SJCRH30 (cell line): ENCODE measurements around the gene FBXO10. TPM values are rescaled to one million over a fixed set of nuclear protein-coding genes. Genes with fewer than 3 reads are reported as not detected.

ENCODE experiments used
- DNase-seq, 2 experiments: peaks; one replicate each; pipeline ENCODE4 v3.0.0-alpha.2; 2015 to 2020
- H3K27ac ChIP-seq: fragments of 250-450 bp; sonication (Bioruptor Pico); 2 replicates; pipeline ENCODE4 v1.5.1; 2020; ENCODE audit warnings: mild to moderate bottlenecking, moderate library complexity
- H3K27me3 ChIP-seq: fragments of 250-450 bp; sonication (Bioruptor Pico); 2 replicates; pipeline ENCODE4 v1.5.1; 2020; ENCODE audit warnings: mild to moderate bottlenecking, moderate library complexity
- H3K36me3 ChIP-seq: fragments of 250-450 bp; sonication (Bioruptor Pico); 2 replicates; pipeline ENCODE4 v1.5.1; 2020; ENCODE audit warnings: mild to moderate bottlenecking, moderate library complexity
- H3K4me1 ChIP-seq: fragments of 250-450 bp; sonication (Bioruptor Pico); 2 replicates; pipeline ENCODE4 v1.5.1; 2020; ENCODE audit warnings: mild to moderate bottlenecking, moderate library complexity
- H3K4me3 ChIP-seq: fragments of 250-450 bp; sonication (Bioruptor Pico); 2 replicates; pipeline ENCODE4 v1.5.1; 2020; ENCODE audit warnings: mild to moderate bottlenecking, moderate library complexity
- H3K9me3 ChIP-seq: fragments of 250-450 bp; sonication (Bioruptor Pico); replicated peaks from 2 replicates; pipeline ENCODE4 v1.5.1; 2020; ENCODE audit warnings: mild to moderate bottlenecking, moderate library complexity
- total RNA-seq: library from RNA; depleted of rRNA; stranded (reverse); fragments of >200 nt; shearing (Covaris generic); gene quantifications from 2 replicates; pipeline ENCODE4 v1.2.3, GENCODE V29; 2014

The FBXO10 gene
- total RNA-seq, 1 experiment from 2014 or later = 31.3 TPM

GRCh38 chr9:37574241-37574721 is 1.9 kb downstream of the FBXO10 start:
- H3K27ac ChIP-seq = peak overlapping the region; percentile 88
- no peaks in the 10 kb centered on the region for H3K27me3 ChIP-seq
- peaks cover 27% of the 10 kb centered on the region for H3K4me1 ChIP-seq
- H3K4me3 ChIP-seq = peak overlapping the region; percentile 87
- DNase-seq = peak; percentile 66 to 84
- H3K9me3 ChIP-seq = no peaks in the 10 kb centered on the region
- peaks cover 12% of the 10 kb centered on the region; the same call in 1 of the 2 replicates for H3K36me3 ChIP-seq

GRCh38 chr9:37571282-37571681 is 4.9 kb downstream of the FBXO10 start:
- Histone ChIP-seq H3K4me3 (no peak overlapping the region), H3K36me3 (peaks cover 25% of the 10 kb centered on the region), H3K4me1 (peaks cover 19% of the 10 kb centered on the region), H3K27me3 (no peaks in the 10 kb centered on the region), H3K9me3 (no peaks in the 10 kb centered on the region), H3K27ac (no peak overlapping the region)
- peak in 1 of 2 experiments; percentile 45 for DNase-seq

DNA sequence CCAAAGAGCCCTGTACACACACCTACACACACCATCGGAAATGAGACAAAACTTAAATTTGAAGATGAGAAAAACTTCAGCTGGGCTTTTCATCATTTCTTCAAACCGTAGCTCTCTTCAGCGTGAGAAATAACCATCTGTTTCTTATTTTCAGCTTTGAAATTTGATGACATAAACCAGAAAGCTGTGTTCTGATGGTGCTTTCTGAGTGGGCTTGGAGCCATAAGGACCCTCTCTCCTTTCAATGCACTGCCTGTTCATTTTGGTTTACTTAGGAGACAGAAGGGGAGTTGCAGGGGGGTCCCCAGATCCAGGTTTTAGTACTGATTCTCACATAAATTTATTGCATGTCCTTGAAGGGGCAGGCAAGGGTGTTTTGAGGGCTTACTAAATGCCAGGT is 9.5 kb downstream of the FBXO10 start:
- no peaks in the 10 kb centered on the region for H3K27me3 ChIP-seq
- H3K36me3 ChIP-seq = peaks cover 41% of the 10 kb centered on the region
- DNase-seq = no peak
- peaks cover 2% of the 10 kb centered on the region for H3K9me3 ChIP-seq
- H3K27ac ChIP-seq = no peak overlapping the region
- no peak overlapping the region for H3K4me3 ChIP-seq
- H3K4me1 ChIP-seq = 0 out of 2 replicates have a peak, but pooled peaks cover 2% of the 10 kb centered on the region

DNA sequence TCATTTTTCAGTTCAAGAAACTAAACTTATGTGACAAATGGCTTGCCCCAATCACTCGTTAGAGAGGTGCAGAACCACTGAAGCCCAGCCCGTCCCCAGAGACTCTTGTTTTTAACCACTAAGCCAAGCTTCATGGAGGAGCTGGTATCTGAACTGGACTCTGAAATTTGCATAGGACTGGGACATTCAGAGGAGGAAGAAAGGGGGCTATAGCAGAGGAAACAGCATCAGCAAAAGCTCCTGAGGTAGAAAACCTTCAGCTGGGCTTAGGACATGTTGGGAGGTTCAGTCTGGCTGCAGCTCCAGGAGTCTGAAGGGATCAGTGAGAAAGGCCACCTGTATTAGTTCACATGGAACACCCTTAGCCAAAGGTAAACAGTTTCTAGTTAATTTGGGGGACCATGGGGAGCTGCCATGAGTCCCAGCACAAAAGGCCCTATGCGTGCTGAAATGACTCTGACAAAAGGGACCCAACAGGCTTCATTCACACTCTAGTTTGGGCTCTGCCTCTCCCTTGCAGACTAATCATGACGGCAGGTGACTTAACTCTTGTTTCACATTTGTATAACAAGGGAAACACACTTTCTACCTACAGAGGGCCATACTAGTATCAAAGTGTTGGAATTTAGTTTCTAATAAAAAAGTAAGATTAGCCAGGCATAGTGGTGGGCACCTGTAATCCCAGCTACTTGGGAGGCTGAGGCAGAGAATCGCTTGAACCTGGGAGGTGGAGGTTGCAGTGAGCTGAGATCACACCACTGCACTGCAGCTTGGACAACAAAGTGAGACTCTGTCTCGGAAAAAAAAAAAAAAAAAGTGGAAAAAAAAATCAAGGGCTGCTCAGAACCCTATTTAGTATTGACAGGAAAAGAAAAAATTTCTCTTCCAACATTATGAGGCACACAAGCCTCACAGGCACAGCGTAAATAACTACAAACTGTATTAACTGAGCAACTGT is 10.2 kb downstream of the FBXO10 start:
- Histone ChIP-seq H3K27me3 (no peaks in the 10 kb centered on the region), H3K9me3 (peaks cover 2% of the 10 kb centered on the region), H3K36me3 (peaks cover 46% of the 10 kb centered on the region), H3K4me3 (no peak overlapping the region), H3K4me1 (no peaks in the 10 kb centered on the region), H3K27ac (no peak overlapping the region)
- no peak for DNase-seq

- Histone ChIP-seq H3K4me1 (no peaks in the 10 kb centered on the region), H3K4me3 (no peak overlapping the region), H3K36me3 (peaks cover 41% of the 10 kb centered on the region), H3K9me3 (peaks cover 2% of the 10 kb centered on the region), H3K27ac (no peak overlapping the region), H3K27me3 (no peaks in the 10 kb centered on the region)
- no peak for DNase-seq
Observed at GRCh38 chr9:37564916-37565315, 11.3 kb downstream of the FBXO10 start.

GRCh38 chr9:37563806-37564513 is 12.2 kb downstream of the FBXO10 start:
- Histone ChIP-seq H3K27ac (no peak overlapping the region), H3K4me1 (no peaks in the 10 kb centered on the region), H3K36me3 (peaks cover 47% of the 10 kb centered on the region), H3K27me3 (no peaks in the 10 kb centered on the region), H3K4me3 (no peak overlapping the region), H3K9me3 (peaks cover 2% of the 10 kb centered on the region)
- DNase-seq = no peak

GRCh38 chr9:37562826-37563225 is 13.4 kb downstream of the FBXO10 start:
- H3K4me3 ChIP-seq = no peak overlapping the region
- H3K36me3 ChIP-seq = peaks cover 37% of the 10 kb centered on the region
- H3K4me1 ChIP-seq = no peaks in the 10 kb centered on the region

GRCh38 chr9:37561682-37562081 is 14.5 kb downstream of the FBXO10 start:
- H3K36me3 ChIP-seq = peaks cover 36% of the 10 kb centered on the region
- no peaks in the 10 kb centered on the region for H3K4me1 ChIP-seq
- H3K4me3 ChIP-seq = no peak overlapping the region
- peaks cover 2% of the 10 kb centered on the region for H3K9me3 ChIP-seq
- DNase-seq = no peak
- H3K27me3 ChIP-seq = no peaks in the 10 kb centered on the region
- no peak overlapping the region for H3K27ac ChIP-seq

More at GRCh38 chr9:37562826-37563225, 13.4 kb downstream of the FBXO10 start:
- H3K27me3 ChIP-seq = no peaks in the 10 kb centered on the region
- H3K9me3 ChIP-seq = peaks cover 2% of the 10 kb centered on the region
- H3K27ac ChIP-seq = no peak overlapping the region
- DNase-seq = no peak

DNA sequence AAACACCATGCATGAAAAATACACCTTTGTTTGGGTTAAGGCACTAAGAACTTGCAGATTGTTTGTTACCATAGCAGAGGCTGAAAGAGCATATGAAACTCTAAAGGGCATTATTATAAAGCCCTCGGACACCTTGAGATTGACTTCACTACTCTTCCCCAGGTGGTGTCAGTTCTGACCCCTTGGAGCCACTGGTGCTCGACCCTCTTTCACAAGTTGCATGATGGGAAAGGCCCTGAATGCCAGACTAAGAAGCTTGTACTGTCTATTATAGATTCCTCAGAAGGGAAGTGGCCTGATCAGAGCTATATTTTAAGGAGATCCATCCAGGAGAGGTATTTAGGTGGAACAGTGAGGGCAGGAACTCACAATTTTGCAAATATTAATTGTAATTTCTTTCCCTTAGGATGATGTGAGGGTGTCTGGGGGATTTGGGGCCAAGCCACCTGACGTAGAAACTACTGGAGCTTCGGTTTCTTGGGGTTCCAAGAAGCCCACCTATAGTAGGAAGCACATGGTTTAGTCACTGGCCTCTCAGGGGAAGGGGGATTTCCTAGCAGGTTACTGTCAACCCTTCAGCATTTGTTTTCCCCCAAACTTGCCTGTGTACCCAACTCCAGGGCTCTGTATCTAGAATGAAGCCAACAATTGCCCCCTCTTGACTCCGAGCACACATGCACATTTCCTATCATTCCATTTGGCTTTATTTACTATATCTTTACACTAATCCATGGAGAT is 16.2 kb downstream of the FBXO10 start:
- Histone ChIP-seq H3K36me3 (peaks cover 30% of the 10 kb centered on the region), H3K9me3 (peaks cover 2% of the 10 kb centered on the region), H3K27ac (no peak overlapping the region), H3K4me1 (no peaks in the 10 kb centered on the region), H3K4me3 (no peak overlapping the region), H3K27me3 (no peaks in the 10 kb centered on the region)
- no peak for DNase-seq

DNA sequence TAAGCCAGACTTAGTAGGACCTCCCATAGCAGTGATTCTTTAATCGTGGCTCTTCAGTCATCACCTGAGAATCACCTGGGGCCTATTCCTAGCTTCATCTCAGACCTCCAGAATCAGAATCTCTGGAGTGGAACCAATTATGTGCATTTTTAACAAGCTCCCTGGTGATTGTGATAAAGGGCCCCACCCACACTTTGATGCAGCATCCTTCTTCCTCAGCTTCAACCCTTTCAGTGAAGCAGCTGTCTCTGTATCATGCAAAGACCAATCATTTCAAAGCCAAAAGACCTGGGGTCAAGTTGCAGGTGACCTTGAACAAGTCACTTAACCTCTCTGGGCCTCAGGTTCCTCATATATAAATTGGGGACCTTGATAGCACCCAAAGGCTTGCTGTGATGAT is 17.1 kb downstream of the FBXO10 start:
- no peaks in the 10 kb centered on the region for H3K4me1 ChIP-seq
- H3K9me3 ChIP-seq = peaks cover 2% of the 10 kb centered on the region; the same call in 1 of the 2 replicates
- H3K4me3 ChIP-seq = no peak overlapping the region
- H3K27ac ChIP-seq = no peak overlapping the region
- no peak for DNase-seq
- H3K36me3 ChIP-seq = peaks cover 23% of the 10 kb centered on the region
- no peaks in the 10 kb centered on the region for H3K27me3 ChIP-seq

GRCh38 chr9:37555786-37556185 is 20.4 kb downstream of the FBXO10 start:
- no peak for DNase-seq

DNA sequence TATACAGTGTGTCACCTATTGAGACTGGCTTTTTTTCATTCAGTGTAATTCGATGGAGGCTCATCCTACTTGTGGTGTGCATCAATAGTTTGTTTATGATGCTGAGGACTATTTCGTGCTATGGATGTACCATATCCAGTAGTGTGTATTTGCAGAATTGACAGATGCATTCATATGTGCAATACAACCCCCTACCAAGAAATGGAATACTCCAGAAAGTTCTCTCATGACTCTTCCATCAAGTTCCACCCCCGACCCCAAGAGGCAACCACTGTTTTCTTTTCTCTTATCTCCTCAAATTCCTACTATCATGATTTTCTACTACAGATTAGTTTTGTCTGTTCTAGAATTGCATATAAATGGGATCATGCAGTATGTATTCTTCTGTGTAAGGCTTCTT is 21.9 kb downstream of the FBXO10 start:
- no peak for DNase-seq
- Histone ChIP-seq H3K36me3 (peaks cover 10% of the 10 kb centered on the region), H3K27me3 (no peaks in the 10 kb centered on the region)

More at GRCh38 chr9:37555786-37556185, 20.4 kb downstream of the FBXO10 start:
- Histone ChIP-seq H3K27ac (no peak overlapping the region), H3K36me3 (peaks cover 13% of the 10 kb centered on the region), H3K9me3 (no peaks in the 10 kb centered on the region), H3K4me3 (no peak overlapping the region), H3K4me1 (no peaks in the 10 kb centered on the region), H3K27me3 (no peaks in the 10 kb centered on the region)

DNA sequence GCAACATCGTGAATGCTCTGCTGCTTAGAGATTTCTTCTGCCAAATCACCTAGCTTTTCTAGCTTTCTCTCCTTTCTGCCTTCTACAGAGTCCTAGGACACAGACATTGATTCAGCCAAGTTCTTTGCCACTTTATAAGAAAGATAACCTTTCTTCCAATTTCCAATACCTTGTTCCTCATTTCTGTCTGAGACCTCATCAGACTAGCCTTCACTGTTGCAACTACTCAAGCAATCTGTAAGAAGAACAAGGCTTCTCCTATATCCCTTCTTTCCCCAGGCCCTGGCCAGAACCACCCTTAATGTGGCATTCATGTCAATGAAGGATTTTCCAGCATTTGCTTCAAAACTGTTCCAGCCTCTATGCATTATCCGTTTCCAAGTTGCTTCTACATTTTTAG is 24.3 kb downstream of the FBXO10 start:
- Histone ChIP-seq H3K4me3 (no peak overlapping the region), H3K27ac (no peak overlapping the region), H3K27me3 (no peaks in the 10 kb centered on the region), H3K36me3 (peaks cover 5% of the 10 kb centered on the region; the same call in 1 of the 2 replicates), H3K9me3 (no peaks in the 10 kb centered on the region), H3K4me1 (no peaks in the 10 kb centered on the region)
- no peak for DNase-seq

More for the DNA sequence above, 21.9 kb downstream of the FBXO10 start:
- H3K27ac ChIP-seq = no peak overlapping the region
- no peak overlapping the region for H3K4me3 ChIP-seq
- H3K4me1 ChIP-seq = no peaks in the 10 kb centered on the region
- no peaks in the 10 kb centered on the region for H3K9me3 ChIP-seq

- Histone ChIP-seq H3K4me3 (no peak overlapping the region), H3K27me3 (no peaks in the 10 kb centered on the region), H3K36me3 (peaks cover 5% of the 10 kb centered on the region; the same call in 1 of the 2 replicates), H3K27ac (no peak overlapping the region), H3K4me1 (no peaks in the 10 kb centered on the region), H3K9me3 (no peaks in the 10 kb centered on the region)
- DNase-seq = no peak
Observed at GRCh38 chr9:37551468-37551867, 24.7 kb downstream of the FBXO10 start.
